Sigmoid colon (tissue), 4 donors: ENCODE data around the gene AQP12B.

Experiments
- CTCF ChIP-seq, 4 experiments: fragments of 450-650 bp in 3 of 4; fragments of 200-600 bp in 1 of 4; IDR thresholded peaks; one replicate each; pipeline ENCODE4 v1.5.1; 2016 to 2019; ENCODE audit warnings: antibody characterized with exemption in 4 of 4, mild to moderate bottlenecking in 3 of 4, moderate library complexity in 2 of 4
- POLR2A ChIP-seq, 2 donors: fragments of 450-650 bp; IDR thresholded peaks; one replicate each; pipeline ENCODE4 v1.6.1; 2016; ENCODE audit warnings: antibody characterized with exemption in 2 of 2, mild to moderate bottlenecking in 2 of 2, moderate library complexity in 2 of 2
- POLR2AphosphoS5 ChIP-seq, 4 donors: sonication (generic); formaldehyde crosslinking; IDR thresholded peaks; one replicate each; pipeline ENCODE4 v1.6.1; 2017; ENCODE audit warnings: antibody characterized with exemption in 4 of 4

GRCh38 chr2:240727913-240728312 lies 45.2 kb upstream of the AQP12B start:
- no peak for TF ChIP-seq CTCF (IDR thresholded peaks at IDR 0.05)
- TF ChIP-seq POLR2AphosphoS5 (IDR thresholded peaks at IDR 0.05) = no peak
- no peak for TF ChIP-seq POLR2A (IDR thresholded peaks at IDR 0.05)
